Keratinocyte (primary cell): ENCODE results near the gene LMTK2.

Experiments
- EZH2 ChIP-seq: IDR thresholded peaks from one replicate; pipeline ENCODE4 v1.6.1; 2012; ENCODE audit warnings: inconsistent platforms, mild to moderate bottlenecking, low read length, moderate library complexity
- TF ChIP-seq, protein P1 (sequence below), 3 experiments: IDR thresholded peaks in 1 of 3; conservative IDR thresholded peaks in 1 of 3; optimal IDR thresholded peaks in 1 of 3; 2 replicates in 2 of 3; 3 replicates in 1 of 3; pipeline versions ENCODE3 to v1.5.1; 2011; ENCODE audit warnings: low read length in 3 of 3, mild to moderate bottlenecking in 3 of 3, moderate library complexity in 2 of 3, control low read depth in 1 of 3, inconsistent platforms in 1 of 3; ENCODE audit not compliant: insufficient read depth in 2 of 3; ENCODE audit errors: extremely low read depth in 1 of 3

DNA sequence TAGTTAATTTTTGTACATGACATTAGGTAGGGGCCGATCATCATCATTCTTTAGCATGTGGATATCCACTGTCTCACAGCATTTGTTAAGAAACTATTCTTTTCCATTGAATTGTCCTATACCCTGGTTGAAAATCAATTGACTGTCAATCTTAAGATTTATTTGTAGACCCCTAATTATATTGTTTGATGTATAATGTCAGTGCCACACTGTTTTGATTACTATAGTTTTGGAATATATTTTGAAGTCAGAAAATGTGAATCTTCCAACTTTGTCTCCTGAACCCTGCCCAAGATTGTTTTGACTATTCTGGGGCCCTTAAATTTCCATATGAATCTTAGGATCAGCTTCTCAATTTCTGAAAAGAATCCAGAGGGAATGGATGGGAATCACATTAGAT is 6.6 kb upstream of the LMTK2 start:
- TF ChIP-seq, protein P1, sequence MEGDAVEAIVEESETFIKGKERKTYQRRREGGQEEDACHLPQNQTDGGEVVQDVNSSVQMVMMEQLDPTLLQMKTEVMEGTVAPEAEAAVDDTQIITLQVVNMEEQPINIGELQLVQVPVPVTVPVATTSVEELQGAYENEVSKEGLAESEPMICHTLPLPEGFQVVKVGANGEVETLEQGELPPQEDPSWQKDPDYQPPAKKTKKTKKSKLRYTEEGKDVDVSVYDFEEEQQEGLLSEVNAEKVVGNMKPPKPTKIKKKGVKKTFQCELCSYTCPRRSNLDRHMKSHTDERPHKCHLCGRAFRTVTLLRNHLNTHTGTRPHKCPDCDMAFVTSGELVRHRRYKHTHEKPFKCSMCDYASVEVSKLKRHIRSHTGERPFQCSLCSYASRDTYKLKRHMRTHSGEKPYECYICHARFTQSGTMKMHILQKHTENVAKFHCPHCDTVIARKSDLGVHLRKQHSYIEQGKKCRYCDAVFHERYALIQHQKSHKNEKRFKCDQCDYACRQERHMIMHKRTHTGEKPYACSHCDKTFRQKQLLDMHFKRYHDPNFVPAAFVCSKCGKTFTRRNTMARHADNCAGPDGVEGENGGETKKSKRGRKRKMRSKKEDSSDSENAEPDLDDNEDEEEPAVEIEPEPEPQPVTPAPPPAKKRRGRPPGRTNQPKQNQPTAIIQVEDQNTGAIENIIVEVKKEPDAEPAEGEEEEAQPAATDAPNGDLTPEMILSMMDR (optimal IDR thresholded peaks at IDR 0.05 in 1 of 3, IDR thresholded peaks at IDR 0.05 in 1 of 3, conservative IDR thresholded peaks at IDR 0.05 in 1 of 3; ENCODE audit: extremely low read depth in 1 of 3, insufficient read depth in 2 of 3, low read length in 3 of 3): no peak
- no peak for TF ChIP-seq EZH2
